ENCODE measurements around the gene CHRNA3.
"Not testable (repeated sequence)": the region's sequence is repeated elsewhere in the genome, so short reads cannot be mapped to it uniquely, and the experiment has no call there.

The CHRNA3 gene

GRCh38 chr15:78618064-78618463 is 2.7 kb downstream of the CHRNA3 start:
- Histone ChIP-seq H3K4me3 (ENCODE audit: low read length) (no peak overlapping the region), H3K4me1 (ENCODE audit: control insufficient read depth, insufficient read depth, low read length) (peaks cover 1% of the 10 kb centered on the region; the same call in 1 of the 2 replicates), H3K9me3 (ENCODE audit: control insufficient read depth, insufficient read depth, low read length) (no peaks in the 10 kb centered on the region)

GRCh38 chr15:78617516-78617915 is 3.3 kb downstream of the CHRNA3 start:
- no peak for DNase-seq (ENCODE audit: low read depth, low spot score)
- Histone ChIP-seq H3K9me3 (ENCODE audit: control insufficient read depth, insufficient read depth, low read length) (no peaks in the 10 kb centered on the region), H3K36me3 (ENCODE audit: control insufficient read depth, insufficient read depth, low read length) (no peaks in the 10 kb centered on the region; the same call in 1 of the 2 replicates), H3K4me1 (ENCODE audit: control insufficient read depth, insufficient read depth, low read length) (peaks cover 1% of the 10 kb centered on the region; the same call in 1 of the 2 replicates), H3K4me3 (ENCODE audit: low read length) (no peak overlapping the region), H3K27ac (ENCODE audit: low read length) (no peak overlapping the region), H3K27me3 (ENCODE audit: control insufficient read depth, insufficient read depth, low read length) (peaks cover 12% of the 10 kb centered on the region; the same call in 1 of the 2 replicates)
- WGBS (ENCODE audit: insufficient coverage, insufficient read length) = no CpG with 5 or more reads among the region's 5 CpGs

More at GRCh38 chr15:78618064-78618463, 2.7 kb downstream of the CHRNA3 start:
- Histone ChIP-seq H3K27ac (ENCODE audit: low read length) (no peak overlapping the region), H3K27me3 (ENCODE audit: control insufficient read depth, insufficient read depth, low read length) (peaks cover 12% of the 10 kb centered on the region; the same call in 1 of the 2 replicates), H3K36me3 (ENCODE audit: control insufficient read depth, insufficient read depth, low read length) (no peaks in the 10 kb centered on the region; the same call in 1 of the 2 replicates)
- DNase-seq (ENCODE audit: low read depth, low spot score) = no peak
- WGBS (ENCODE audit: insufficient coverage, insufficient read length) = no CpG with 5 or more reads among the region's 8 CpGs

DNA sequence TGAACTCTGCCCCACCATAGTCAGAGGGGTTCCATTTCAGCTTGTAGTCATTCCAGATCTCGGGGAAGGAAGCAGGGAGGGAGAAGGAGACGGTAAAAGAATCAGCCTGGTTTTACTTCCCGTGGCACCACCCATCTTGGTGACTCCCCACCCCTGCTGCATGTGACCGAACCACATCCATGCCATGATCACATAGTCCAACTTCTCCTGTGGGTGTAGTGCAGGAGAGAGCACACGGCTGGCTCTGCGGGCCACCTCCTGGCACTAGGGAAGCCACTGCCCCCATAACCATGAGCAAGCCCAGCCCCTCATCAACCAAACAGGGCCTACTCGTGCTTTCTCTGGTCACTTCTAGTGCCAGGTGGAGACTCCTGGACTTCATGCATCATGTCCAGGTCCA is 3.7 kb downstream of the CHRNA3 start:
- Histone ChIP-seq H3K4me1 (ENCODE audit: control insufficient read depth, insufficient read depth, low read length) (peaks cover 1% of the 10 kb centered on the region; the same call in 1 of the 2 replicates), H3K9me3 (ENCODE audit: control insufficient read depth, insufficient read depth, low read length) (no peaks in the 10 kb centered on the region), H3K36me3 (ENCODE audit: control insufficient read depth, insufficient read depth, low read length) (no peaks in the 10 kb centered on the region; the same call in 1 of the 2 replicates), H3K4me3 (ENCODE audit: low read length) (no peak overlapping the region), H3K27me3 (ENCODE audit: control insufficient read depth, insufficient read depth, low read length) (peaks cover 12% of the 10 kb centered on the region; the same call in 1 of the 2 replicates), H3K27ac (ENCODE audit: low read length) (no peak overlapping the region)
- no peak for DNase-seq (ENCODE audit: low read depth, low spot score)
- no CpG with 5 or more reads among the region's 7 CpGs for WGBS (ENCODE audit: insufficient coverage, insufficient read length)

GRCh38 chr15:78616506-78616905 is 4.3 kb downstream of the CHRNA3 start:
- H3K36me3 ChIP-seq (ENCODE audit: control insufficient read depth, insufficient read depth, low read length) = no peaks in the 10 kb centered on the region; the same call in 1 of the 2 replicates
- H3K27ac ChIP-seq (ENCODE audit: low read length) = no peak overlapping the region
- no peak for DNase-seq (ENCODE audit: low read depth, low spot score)
- no CpG with 5 or more reads among the region's 2 CpGs for WGBS (ENCODE audit: insufficient coverage, insufficient read length)
- H3K27me3 ChIP-seq (ENCODE audit: control insufficient read depth, insufficient read depth, low read length) = peaks cover 9% of the 10 kb centered on the region; the same call in 1 of the 2 replicates
- peaks cover 1% of the 10 kb centered on the region; the same call in 1 of the 2 replicates for H3K4me1 ChIP-seq (ENCODE audit: control insufficient read depth, insufficient read depth, low read length)
- no peak overlapping the region for H3K4me3 ChIP-seq (ENCODE audit: low read length)
- no peaks in the 10 kb centered on the region for H3K9me3 ChIP-seq (ENCODE audit: control insufficient read depth, insufficient read depth, low read length)

DNA sequence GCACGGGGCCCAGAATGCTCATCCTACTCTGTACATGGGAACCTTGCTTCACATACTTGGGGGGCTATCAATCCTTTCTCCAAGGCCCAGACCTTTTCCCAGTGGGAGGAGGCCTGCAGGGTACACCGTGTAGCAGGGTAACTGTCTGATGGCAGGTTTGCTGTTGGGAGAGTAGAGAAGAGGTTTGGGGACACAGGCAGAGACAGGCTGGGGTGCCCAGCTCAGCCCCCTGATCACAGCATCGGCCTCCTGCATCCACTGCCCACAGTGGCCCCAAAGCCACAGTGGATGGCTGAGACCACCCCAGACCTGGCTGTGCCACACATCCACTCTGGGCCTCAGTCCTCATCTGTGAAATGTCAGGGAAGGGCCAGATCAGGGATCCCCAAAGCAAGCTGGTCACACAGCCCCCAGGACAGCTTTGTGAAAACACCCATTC is 5.6 kb downstream of the CHRNA3 start:
- H3K4me3 ChIP-seq (ENCODE audit: low read length) = no peak overlapping the region
- no peak overlapping the region for H3K27ac ChIP-seq (ENCODE audit: low read length)
- H3K4me1 ChIP-seq (ENCODE audit: control insufficient read depth, insufficient read depth, low read length) = peaks cover 1% of the 10 kb centered on the region; the same call in 1 of the 2 replicates
- no peaks in the 10 kb centered on the region for H3K36me3 ChIP-seq (ENCODE audit: control insufficient read depth, insufficient read depth, low read length)
- no CpG with 5 or more reads among the region's 3 CpGs for WGBS (ENCODE audit: insufficient coverage, insufficient read length)
- DNase-seq (ENCODE audit: low read depth, low spot score) = no peak
- H3K9me3 ChIP-seq (ENCODE audit: control insufficient read depth, insufficient read depth, low read length) = no peaks in the 10 kb centered on the region
- peaks cover 9% of the 10 kb centered on the region; the same call in 1 of the 2 replicates for H3K27me3 ChIP-seq (ENCODE audit: control insufficient read depth, insufficient read depth, low read length)

GRCh38 chr15:78614021-78614420 is 6.8 kb downstream of the CHRNA3 start:
- Histone ChIP-seq H3K36me3 (ENCODE audit: control insufficient read depth, insufficient read depth, low read length) (no peaks in the 10 kb centered on the region), H3K27me3 (ENCODE audit: control insufficient read depth, insufficient read depth, low read length) (peaks cover 2% of the 10 kb centered on the region; the same call in 1 of the 2 replicates), H3K4me3 (ENCODE audit: low read length) (no peak overlapping the region), H3K9me3 (ENCODE audit: control insufficient read depth, insufficient read depth, low read length) (no peaks in the 10 kb centered on the region), H3K27ac (ENCODE audit: low read length) (no peak overlapping the region), H3K4me1 (ENCODE audit: control insufficient read depth, insufficient read depth, low read length) (no peaks in the 10 kb centered on the region)
- WGBS (ENCODE audit: insufficient coverage, insufficient read length) = no CpG with 5 or more reads among the region's 3 CpGs
- DNase-seq (ENCODE audit: low read depth, low spot score) = no peak

- H3K36me3 ChIP-seq (ENCODE audit: control insufficient read depth, insufficient read depth, low read length); DNase-seq (ENCODE audit: low read depth, low spot score); H3K4me1 ChIP-seq (ENCODE audit: control insufficient read depth, insufficient read depth, low read length); H3K27ac ChIP-seq (ENCODE audit: low read length); H3K27me3 ChIP-seq (ENCODE audit: control insufficient read depth, insufficient read depth, low read length); H3K9me3 ChIP-seq (ENCODE audit: control insufficient read depth, insufficient read depth, low read length); H3K4me3 ChIP-seq (ENCODE audit: low read length): not testable (repeated sequence)
- no CpG with 5 or more reads among the region's 3 CpGs for WGBS (ENCODE audit: insufficient coverage, insufficient read length)
These were observed 11.2 kb downstream of the CHRNA3 start for GRCh38 chr15:78609551-78609950.

GRCh38 chr15:78605680-78606079 is 15.1 kb downstream of the CHRNA3 start:
- WGBS (ENCODE audit: insufficient coverage, insufficient read length) = no CpG with 5 or more reads among the region's 4 CpGs
- H3K36me3 ChIP-seq (ENCODE audit: control insufficient read depth, insufficient read depth, low read length) = peaks cover 7% of the 10 kb centered on the region; the same call in 1 of the 2 replicates
- peaks cover 1% of the 10 kb centered on the region; the same call in 1 of the 2 replicates for H3K9me3 ChIP-seq (ENCODE audit: control insufficient read depth, insufficient read depth, low read length)
- no peaks in the 10 kb centered on the region for H3K27me3 ChIP-seq (ENCODE audit: control insufficient read depth, insufficient read depth, low read length)
- no peaks in the 10 kb centered on the region for H3K4me1 ChIP-seq (ENCODE audit: control insufficient read depth, insufficient read depth, low read length)
- DNase-seq (ENCODE audit: low read depth, low spot score) = no peak
- H3K4me3 ChIP-seq (ENCODE audit: low read length) = no peak overlapping the region
- no peak overlapping the region for H3K27ac ChIP-seq (ENCODE audit: low read length)

- no CpG with 5 or more reads among the region's 5 CpGs for WGBS (ENCODE audit: insufficient coverage, insufficient read length)
- Histone ChIP-seq H3K4me1 (ENCODE audit: control insufficient read depth, insufficient read depth, low read length) (no peaks in the 10 kb centered on the region), H3K27ac (ENCODE audit: low read length) (no peak overlapping the region), H3K27me3 (ENCODE audit: control insufficient read depth, insufficient read depth, low read length) (no peaks in the 10 kb centered on the region), H3K9me3 (ENCODE audit: control insufficient read depth, insufficient read depth, low read length) (peaks cover 1% of the 10 kb centered on the region; the same call in 1 of the 2 replicates), H3K36me3 (ENCODE audit: control insufficient read depth, insufficient read depth, low read length) (peaks cover 7% of the 10 kb centered on the region; the same call in 1 of the 2 replicates), H3K4me3 (ENCODE audit: low read length) (no peak overlapping the region)
- DNase-seq (ENCODE audit: low read depth, low spot score) = no peak
These were observed 15.6 kb downstream of the CHRNA3 start for GRCh38 chr15:78605201-78605600.

- no peak overlapping the region for H3K27ac ChIP-seq (ENCODE audit: low read length)
- H3K36me3 ChIP-seq (ENCODE audit: control insufficient read depth, insufficient read depth, low read length) = peaks cover 7% of the 10 kb centered on the region; the same call in 1 of the 2 replicates
- H3K9me3 ChIP-seq (ENCODE audit: control insufficient read depth, insufficient read depth, low read length) = peaks cover 1% of the 10 kb centered on the region; the same call in 1 of the 2 replicates
- no peaks in the 10 kb centered on the region for H3K4me1 ChIP-seq (ENCODE audit: control insufficient read depth, insufficient read depth, low read length)
- no peak overlapping the region for H3K4me3 ChIP-seq (ENCODE audit: low read length)
- DNase-seq (ENCODE audit: low read depth, low spot score) = no peak
- H3K27me3 ChIP-seq (ENCODE audit: control insufficient read depth, insufficient read depth, low read length) = no peaks in the 10 kb centered on the region
- WGBS (ENCODE audit: insufficient coverage, insufficient read length) = no CpG with 5 or more reads among the region's 2 CpGs
These were observed 16.4 kb downstream of the CHRNA3 start for GRCh38 chr15:78604420-78604819.

DNA sequence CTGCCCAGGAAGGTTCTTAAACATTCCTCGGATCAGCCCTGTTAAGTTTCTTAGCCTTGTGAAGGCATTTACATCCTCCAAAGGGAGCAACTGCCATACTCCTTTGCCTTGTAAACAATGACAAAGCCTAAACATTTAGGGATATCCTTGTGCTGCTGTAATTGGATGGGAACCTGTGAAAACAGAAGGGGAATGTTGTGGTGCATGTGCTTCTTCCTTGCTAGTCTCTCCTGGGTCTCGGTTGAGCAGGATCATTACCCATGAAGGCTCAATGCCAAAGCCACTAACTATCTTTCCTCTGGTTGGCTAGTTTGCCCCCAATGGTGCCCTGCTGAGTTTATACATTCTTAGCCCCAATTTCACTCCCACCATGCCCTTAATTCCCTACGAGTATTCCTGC is 17.3 kb downstream of the CHRNA3 start:
- no peaks in the 10 kb centered on the region for H3K27me3 ChIP-seq (ENCODE audit: control insufficient read depth, insufficient read depth, low read length)
- no peaks in the 10 kb centered on the region for H3K4me1 ChIP-seq (ENCODE audit: control insufficient read depth, insufficient read depth, low read length)
- DNase-seq (ENCODE audit: low read depth, low spot score) = no peak
- H3K4me3 ChIP-seq (ENCODE audit: low read length) = no peak overlapping the region
- peaks cover 1% of the 10 kb centered on the region; the same call in 1 of the 2 replicates for H3K9me3 ChIP-seq (ENCODE audit: control insufficient read depth, insufficient read depth, low read length)
- no CpG with 5 or more reads among the region's 3 CpGs for WGBS (ENCODE audit: insufficient coverage, insufficient read length)
- no peak overlapping the region for H3K27ac ChIP-seq (ENCODE audit: low read length)
- H3K36me3 ChIP-seq (ENCODE audit: control insufficient read depth, insufficient read depth, low read length) = peaks cover 7% of the 10 kb centered on the region; the same call in 1 of the 2 replicates
